SK-N-SH (cell line): Measurements from ENCODE around the gene NKD1.

Source experiments
- CHD2 ChIP-seq: fragments of 150-350 bp; IDR thresholded peaks from 2 replicates; pipeline ENCODE4 v1.6.1; 2018; ENCODE audit warnings: low read length; ENCODE audit not compliant: partially characterized antibody
- FOSL2 ChIP-seq: IDR thresholded peaks from 2 replicates; pipeline ENCODE4 v1.4.0; 2012; ENCODE audit warnings: low read depth, mild to moderate bottlenecking, moderate library complexity, borderline replicate concordance
- GABPA ChIP-seq: IDR thresholded peaks from 2 replicates; pipeline ENCODE4 v1.4.0; 2012; ENCODE audit warnings: low read depth, mild to moderate bottlenecking
- JUND ChIP-seq: IDR thresholded peaks from 2 replicates; pipeline ENCODE4 v1.4.0; 2012
- NFIC ChIP-seq: IDR thresholded peaks from 2 replicates; pipeline ENCODE4 v1.4.0; 2012; ENCODE audit warnings: borderline replicate concordance
- POLR2AphosphoS5 ChIP-seq: IDR thresholded peaks from 2 replicates; pipeline ENCODE4 v1.6.1; 2012; ENCODE audit warnings: low read depth, low read length
- RCOR1 ChIP-seq: fragments of 150-350 bp; IDR thresholded peaks from 2 replicates; pipeline ENCODE4 v1.6.1; 2017; ENCODE audit warnings: antibody characterized with exemption, low read length
- RFX5 ChIP-seq: IDR thresholded peaks from 2 replicates; pipeline ENCODE4 v1.6.1; 2012; ENCODE audit warnings: mild to moderate bottlenecking, improper control_type of control experiment, low read length
- RXRA ChIP-seq: IDR thresholded peaks from 2 replicates; pipeline ENCODE4 v1.4.0; 2012; ENCODE audit warnings: low read depth, mild to moderate bottlenecking, borderline replicate concordance
- SIN3A ChIP-seq: IDR thresholded peaks from 2 replicates; pipeline ENCODE4 v1.6.1; 2012; ENCODE audit warnings: low read depth, mild to moderate bottlenecking, low read length, moderate library complexity, borderline replicate concordance
- TCF12 ChIP-seq: IDR thresholded peaks from 2 replicates; pipeline ENCODE4 v1.4.0; 2012
- TF ChIP-seq, protein P1 (sequence below): fragments of 200-600 bp; sonication (generic); IDR thresholded peaks from 2 replicates; pipeline ENCODE4 v1.6.1; 2017; ENCODE audit warnings: antibody characterized with exemption, mild to moderate bottlenecking, moderate library complexity
- TF ChIP-seq, protein P2 (sequence below): IDR thresholded peaks from 2 replicates; pipeline ENCODE4 v1.6.1; 2012; ENCODE audit warnings: mild to moderate bottlenecking, low read depth, low read length, moderate library complexity
- TF ChIP-seq, protein P3 (sequence below): IDR thresholded peaks from 2 replicates; pipeline ENCODE4 v1.4.0; 2012; ENCODE audit warnings: low read depth

DNA sequence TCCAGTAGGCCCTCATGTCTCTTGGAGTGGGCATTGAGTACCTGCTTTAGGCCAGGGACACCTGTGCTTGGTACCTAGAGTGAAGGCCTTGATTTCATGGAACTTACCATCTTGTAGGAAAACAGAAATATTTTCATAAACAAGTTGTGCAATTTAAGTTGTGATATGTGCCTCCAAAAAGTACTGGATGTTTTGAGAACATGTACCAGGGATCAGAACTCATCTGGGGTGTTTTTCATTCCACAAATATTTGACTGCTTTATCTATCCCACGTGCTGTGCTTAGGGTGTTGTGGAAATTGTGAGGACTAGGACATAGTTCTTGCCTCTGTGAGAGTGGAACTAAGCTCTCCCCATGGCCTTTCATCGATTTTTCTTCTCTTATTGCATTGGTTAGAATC lies 8.8 kb downstream of the NKD1 start:
- TF ChIP-seq POLR2AphosphoS5 (no peak), GABPA (no peak), JUND (no peak), RCOR1 (no peak), NFIC (no peak), FOSL2 (no peak), RXRA (no peak), CHD2 (no peak), RFX5 (no peak), TCF12 (no peak), SIN3A (no peak)
- TF ChIP-seq, protein P1, sequence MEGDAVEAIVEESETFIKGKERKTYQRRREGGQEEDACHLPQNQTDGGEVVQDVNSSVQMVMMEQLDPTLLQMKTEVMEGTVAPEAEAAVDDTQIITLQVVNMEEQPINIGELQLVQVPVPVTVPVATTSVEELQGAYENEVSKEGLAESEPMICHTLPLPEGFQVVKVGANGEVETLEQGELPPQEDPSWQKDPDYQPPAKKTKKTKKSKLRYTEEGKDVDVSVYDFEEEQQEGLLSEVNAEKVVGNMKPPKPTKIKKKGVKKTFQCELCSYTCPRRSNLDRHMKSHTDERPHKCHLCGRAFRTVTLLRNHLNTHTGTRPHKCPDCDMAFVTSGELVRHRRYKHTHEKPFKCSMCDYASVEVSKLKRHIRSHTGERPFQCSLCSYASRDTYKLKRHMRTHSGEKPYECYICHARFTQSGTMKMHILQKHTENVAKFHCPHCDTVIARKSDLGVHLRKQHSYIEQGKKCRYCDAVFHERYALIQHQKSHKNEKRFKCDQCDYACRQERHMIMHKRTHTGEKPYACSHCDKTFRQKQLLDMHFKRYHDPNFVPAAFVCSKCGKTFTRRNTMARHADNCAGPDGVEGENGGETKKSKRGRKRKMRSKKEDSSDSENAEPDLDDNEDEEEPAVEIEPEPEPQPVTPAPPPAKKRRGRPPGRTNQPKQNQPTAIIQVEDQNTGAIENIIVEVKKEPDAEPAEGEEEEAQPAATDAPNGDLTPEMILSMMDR = no peak
- TF ChIP-seq, protein P2, sequence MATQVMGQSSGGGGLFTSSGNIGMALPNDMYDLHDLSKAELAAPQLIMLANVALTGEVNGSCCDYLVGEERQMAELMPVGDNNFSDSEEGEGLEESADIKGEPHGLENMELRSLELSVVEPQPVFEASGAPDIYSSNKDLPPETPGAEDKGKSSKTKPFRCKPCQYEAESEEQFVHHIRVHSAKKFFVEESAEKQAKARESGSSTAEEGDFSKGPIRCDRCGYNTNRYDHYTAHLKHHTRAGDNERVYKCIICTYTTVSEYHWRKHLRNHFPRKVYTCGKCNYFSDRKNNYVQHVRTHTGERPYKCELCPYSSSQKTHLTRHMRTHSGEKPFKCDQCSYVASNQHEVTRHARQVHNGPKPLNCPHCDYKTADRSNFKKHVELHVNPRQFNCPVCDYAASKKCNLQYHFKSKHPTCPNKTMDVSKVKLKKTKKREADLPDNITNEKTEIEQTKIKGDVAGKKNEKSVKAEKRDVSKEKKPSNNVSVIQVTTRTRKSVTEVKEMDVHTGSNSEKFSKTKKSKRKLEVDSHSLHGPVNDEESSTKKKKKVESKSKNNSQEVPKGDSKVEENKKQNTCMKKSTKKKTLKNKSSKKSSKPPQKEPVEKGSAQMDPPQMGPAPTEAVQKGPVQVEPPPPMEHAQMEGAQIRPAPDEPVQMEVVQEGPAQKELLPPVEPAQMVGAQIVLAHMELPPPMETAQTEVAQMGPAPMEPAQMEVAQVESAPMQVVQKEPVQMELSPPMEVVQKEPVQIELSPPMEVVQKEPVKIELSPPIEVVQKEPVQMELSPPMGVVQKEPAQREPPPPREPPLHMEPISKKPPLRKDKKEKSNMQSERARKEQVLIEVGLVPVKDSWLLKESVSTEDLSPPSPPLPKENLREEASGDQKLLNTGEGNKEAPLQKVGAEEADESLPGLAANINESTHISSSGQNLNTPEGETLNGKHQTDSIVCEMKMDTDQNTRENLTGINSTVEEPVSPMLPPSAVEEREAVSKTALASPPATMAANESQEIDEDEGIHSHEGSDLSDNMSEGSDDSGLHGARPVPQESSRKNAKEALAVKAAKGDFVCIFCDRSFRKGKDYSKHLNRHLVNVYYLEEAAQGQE = no peak
- TF ChIP-seq, protein P3, sequence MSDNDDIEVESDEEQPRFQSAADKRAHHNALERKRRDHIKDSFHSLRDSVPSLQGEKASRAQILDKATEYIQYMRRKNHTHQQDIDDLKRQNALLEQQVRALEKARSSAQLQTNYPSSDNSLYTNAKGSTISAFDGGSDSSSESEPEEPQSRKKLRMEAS = no peak
